NCI-H1436 treated with DMSO at 0.1 percent for 48 hours (cell line): Measurements from ENCODE around the gene LRIG1.

Experiments used
- DNase-seq: peaks from one replicate; lab custom pipeline; 2025; lab: John Stamatoyannopoulos, UW

Gene LRIG1

GRCh38 chr3:66500576-66501482, at the start of gene LRIG1:
Gene LRIG1, minus strand, starts transcription at chr3:66501022. Its CDS starts 615 bp downstream, at chr3:66500407.
- peak; percentile 62 for DNase-seq

GRCh38 chr3:66544619-66545429, 44.0 kb upstream of the LRIG1 start:
- no peak for DNase-seq

DNA sequence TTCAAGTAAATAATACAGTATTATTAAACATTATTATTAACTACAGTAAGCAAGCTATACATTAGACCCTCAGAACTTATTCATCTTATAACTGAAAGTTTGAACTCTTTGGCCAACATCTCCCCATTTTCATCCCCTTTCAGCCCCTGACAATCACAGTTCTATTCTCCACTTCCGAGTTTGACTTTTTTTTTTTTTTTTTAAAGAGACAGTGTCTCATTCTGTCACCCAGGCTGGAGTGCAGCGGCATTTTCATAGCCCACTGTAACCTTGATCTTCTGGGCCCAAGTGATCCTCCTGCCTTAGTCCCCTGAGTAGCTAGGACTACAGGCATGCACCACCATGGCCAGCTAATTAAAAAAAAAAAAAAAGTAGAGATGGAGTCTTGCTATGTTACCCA, 41.3 kb upstream of the LRIG1 start:
- no peak for DNase-seq

DNA sequence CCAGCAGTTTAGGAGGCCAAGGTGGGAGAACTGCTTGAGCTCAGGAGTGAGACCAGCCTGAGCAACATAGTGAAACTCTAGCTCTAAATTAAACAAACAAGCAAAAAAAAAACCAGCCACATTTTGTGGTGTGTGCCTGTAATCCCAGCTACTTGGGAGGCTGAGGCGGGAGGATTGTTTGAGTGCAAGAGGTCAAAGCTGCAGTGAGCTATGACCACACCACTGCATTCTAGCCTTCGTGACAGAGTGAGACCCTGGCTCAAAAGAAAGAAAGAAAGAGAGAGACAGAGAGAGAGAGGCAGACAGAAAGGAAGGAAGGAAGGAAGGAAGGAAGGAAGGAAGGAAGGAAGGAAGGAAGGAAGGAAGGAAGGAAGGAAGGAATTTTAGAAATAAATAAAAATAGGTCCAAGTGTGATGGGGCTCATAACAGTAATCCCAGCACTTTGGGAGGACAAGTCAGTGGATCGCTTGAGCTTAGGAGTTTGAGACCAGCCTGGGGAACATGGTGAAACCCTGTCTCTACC, 38.7 kb upstream of the LRIG1 start:
- DNase-seq, result no peak

- no peak for DNase-seq
Observed at GRCh38 chr3:66538390-66538789, 37.6 kb upstream of the LRIG1 start.

- no peak for DNase-seq
Observed at GRCh38 chr3:66537735-66538134, 36.9 kb upstream of the LRIG1 start.

- no peak for DNase-seq
Observed at GRCh38 chr3:66536791-66537190, 36.0 kb upstream of the LRIG1 start.

GRCh38 chr3:66534304-66534845, 33.6 kb upstream of the LRIG1 start:
- no peak for DNase-seq

GRCh38 chr3:66532613-66533012, 31.8 kb upstream of the LRIG1 start:
- DNase-seq, result no peak

DNA sequence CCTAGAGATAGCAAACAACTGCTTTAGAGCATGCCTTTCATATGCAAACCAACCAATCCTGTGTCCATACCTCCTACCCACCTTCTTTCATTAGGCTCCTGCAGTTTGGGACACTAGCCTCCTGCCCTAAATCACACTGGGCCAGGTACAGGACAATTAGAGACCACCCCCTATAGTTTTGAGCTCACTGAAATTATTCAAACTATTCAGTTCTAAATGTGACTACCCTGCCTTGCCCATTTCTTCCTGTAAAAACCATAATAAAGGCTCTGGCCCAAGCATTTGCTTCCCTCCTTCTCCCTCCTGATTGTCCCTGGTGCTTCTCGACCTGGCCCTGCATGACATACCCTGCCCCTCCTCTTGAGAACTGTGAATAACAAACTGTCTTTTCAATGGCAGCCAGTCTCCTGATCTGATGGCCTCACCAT, 31.4 kb upstream of the LRIG1 start:
- no peak for DNase-seq

GRCh38 chr3:66531256-66531655, 30.4 kb upstream of the LRIG1 start:
- no peak for DNase-seq

DNA sequence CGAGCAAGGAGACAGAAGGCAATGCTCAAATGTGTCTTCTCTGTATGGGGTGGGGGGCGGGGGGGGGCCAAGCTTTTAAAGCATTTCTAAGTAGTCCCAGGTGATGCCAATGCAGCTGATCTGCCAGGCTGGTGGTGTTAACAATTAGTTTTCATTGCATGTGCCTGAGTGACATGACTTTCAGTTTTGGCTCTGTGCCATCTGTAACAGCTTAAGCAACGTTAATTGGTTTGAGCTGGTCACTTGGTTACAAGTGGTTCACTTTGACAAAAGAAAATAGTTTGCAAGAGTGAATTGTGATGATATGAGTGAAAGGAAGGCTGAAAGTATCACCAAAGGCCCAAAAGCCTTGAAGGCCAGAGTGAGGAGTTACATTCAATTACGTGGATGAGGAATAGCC, 26.4 kb upstream of the LRIG1 start:
- no peak for DNase-seq

DNA sequence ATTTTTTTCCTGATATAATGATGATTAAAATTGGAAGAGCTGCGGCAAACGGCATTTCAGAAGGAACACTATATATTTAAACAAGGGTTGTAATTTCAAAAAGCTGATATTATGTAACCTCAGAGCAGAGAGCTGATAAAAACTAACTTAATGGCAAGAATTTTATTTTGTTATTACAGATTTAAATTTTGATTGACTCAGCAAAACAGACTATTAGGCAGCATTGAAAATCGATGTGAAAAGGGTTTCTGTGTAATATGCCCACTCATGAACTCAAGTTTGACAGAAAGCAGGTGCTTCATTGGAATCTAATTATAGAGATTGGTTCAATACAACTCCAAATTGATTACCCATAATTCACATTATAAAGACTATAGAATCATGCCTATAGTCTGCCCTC, 24.9 kb upstream of the LRIG1 start:
- DNase-seq, result no peak

GRCh38 chr3:66520724-66521123, 19.9 kb upstream of the LRIG1 start:
- DNase-seq, result no peak

DNA sequence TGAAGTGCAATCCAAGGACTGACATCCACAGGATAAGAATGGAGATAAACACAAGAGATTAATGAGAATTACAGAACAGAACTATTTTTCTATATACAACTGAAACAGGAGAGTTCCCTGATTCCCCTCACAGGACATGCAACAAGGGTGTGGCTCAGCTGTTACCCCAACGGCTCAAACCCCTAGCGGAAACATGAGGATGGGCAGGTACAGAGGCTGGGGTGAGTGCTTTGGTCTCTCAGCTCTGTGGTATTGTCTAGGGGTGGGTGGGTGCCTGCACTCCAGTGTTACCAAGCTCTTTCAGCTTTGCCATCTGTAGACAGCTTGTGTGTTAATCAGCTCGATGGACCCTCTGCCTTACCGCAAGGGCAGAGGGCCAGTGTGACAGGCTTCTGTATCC, 17.8 kb upstream of the LRIG1 start:
- DNase-seq, result no peak

GRCh38 chr3:66518126-66518525, 17.3 kb upstream of the LRIG1 start:
- no peak for DNase-seq

GRCh38 chr3:66517241-66517640, 16.4 kb upstream of the LRIG1 start:
- no peak for DNase-seq

GRCh38 chr3:66508461-66508860, 7.6 kb upstream of the LRIG1 start:
- no peak for DNase-seq

- DNase-seq, result no peak
Observed at GRCh38 chr3:66507423-66508260, 6.8 kb upstream of the LRIG1 start.

GRCh38 chr3:66506154-66506553, 5.3 kb upstream of the LRIG1 start:
- DNase-seq, result no peak

- no peak for DNase-seq
Observed at GRCh38 chr3:66504850-66505641, 4.2 kb upstream of the LRIG1 start.
